Uterus (tissue), 2 donors: ENCODE measurements around the gene RFX2.

Source experiments
- CTCF ChIP-seq, 4 experiments: fragments of 200-600 bp in 2 of 4; fragments of 450-650 bp in 2 of 4; sonication (generic) in 2 of 4; IDR thresholded peaks; one replicate each; pipeline ENCODE4 v1.5.1; 2016 to 2019; ENCODE audit warnings: antibody characterized with exemption in 4 of 4, mild to moderate bottlenecking in 2 of 4, moderate library complexity in 1 of 4
- POLR2A ChIP-seq, 2 donors: fragments of 450-650 bp; IDR thresholded peaks; one replicate each; pipeline ENCODE4 v1.6.1; 2016; ENCODE audit warnings: antibody characterized with exemption in 2 of 2, mild to moderate bottlenecking in 1 of 2, moderate library complexity in 1 of 2

GRCh38 chr19:6126335-6126974 lies 16.2 kb upstream of the RFX2 start:
- no peak for TF ChIP-seq CTCF (IDR thresholded peaks at IDR 0.05)
- TF ChIP-seq POLR2A (IDR thresholded peaks at IDR 0.05): no peak
